ENCODE results near the gene SIPA1L3. TPM values are rescaled to one million over a fixed set of nuclear protein-coding genes. Genes with fewer than 3 reads are reported as not detected.

The SIPA1L3 gene
- total and polyA plus RNA-seq, 2 of the 13 experiments (the other 11 are each of a cell fraction or from before 2014, with no cell fraction given): 5.5 to 7.7 TPM

- FAIRE-seq (no peak), ATAC-seq (no peak), DNase-seq (ENCODE audit: low spot score) (no peak)
- 94% methylated on average over 24 of the region's 24 CpGs for WGBS (ENCODE audit: low lambda C conversion rate)
- Histone ChIP-seq H3K4me1 (ENCODE audit: insufficient read depth, low read length) (no peaks in the 10 kb centered on the region), H3K27me3 (ENCODE audit: control insufficient read depth in 1 of 2, insufficient read depth in 2 of 2, low read length in 2 of 2) (no peaks in the 10 kb centered on the region), H4K20me1 (ENCODE audit: insufficient read depth, low read length) (no peaks in the 10 kb centered on the region), H3K79me2 (ENCODE audit: insufficient read depth, low read length) (no peaks in the 10 kb centered on the region), H3K27ac (ENCODE audit: extremely low read length, insufficient read depth, low read length) (no peak overlapping the region), H3K4me2 (ENCODE audit: low read depth, low read length) (no peak overlapping the region), H2AFZ (ENCODE audit: low read length) (no peak overlapping the region), H3K36me3 (replicated peaks in 1 of 2; ENCODE audit: control insufficient read depth in 1 of 2, insufficient read depth in 2 of 2, low read length in 2 of 2) (peaks cover 1 to 21% of the 10 kb centered on the region in 2 experiments; a peak in 3 of 5 replicates), H3K9ac (ENCODE audit: insufficient read depth, low read depth, low read length) (no peak overlapping the region), H3K9me3 (ENCODE audit: low read length) (no peaks in the 10 kb centered on the region), H3K4me3 (replicated peaks in 1 of 3; ENCODE audit: insufficient read depth in 1 of 3, low read depth in 2 of 3, low read length in 3 of 3) (no peak overlapping the region)
- no TSS peak for BruUV-seq (replicated peaks)
- no peak for TF ChIP-seq DRAP1 (CRISPR knock-in tag; IDR thresholded peaks at IDR 0.05)
- TF ChIP-seq SMYD3 (CRISPR knock-in tag; IDR thresholded peaks at IDR 0.05): no peak
- no peak for TF ChIP-seq ZNF549 (CRISPR knock-in tag; IDR thresholded peaks at IDR 0.05)
- no peak for TF ChIP-seq MBD4 (IDR thresholded peaks at IDR 0.05; ENCODE audit: borderline replicate concordance, low read length)
- no peak for TF ChIP-seq XBP1 (CRISPR knock-in tag; IDR thresholded peaks at IDR 0.05)
- no peak for TF ChIP-seq HBP1 (CRISPR knock-in tag; IDR thresholded peaks at IDR 0.05; ENCODE audit: low read depth)
- intact Hi-C loops (cut with micrococcal nuclease; ENCODE audit: unreplicated experiment) (no loop called here), in situ Hi-C loops (cut with HindIII; ENCODE audit: extremely low pct_ligation_motif_present, low pct_unique_long_range_greater_than_20kb) (no loop called here)
- CTCF ChIA-PET (ENCODE audit: low intra/inter-chr PET ratio, low total read pairs): no interaction called here
- POLR2A ChIA-PET: no interaction called here
These were observed 215.5 kb downstream of the SIPA1L3 start for GRCh38 chr19:38122402-38123093.

GRCh38 chr19:38125238-38125637 lies 218.2 kb downstream of the SIPA1L3 start:
- POLR2A ChIA-PET: no interaction called here
- CTCF ChIA-PET (ENCODE audit: low intra/inter-chr PET ratio, low total read pairs): no interaction called here
- no peak overlapping the region for H3K4me3 ChIP-seq (replicated peaks in 1 of 3; ENCODE audit: insufficient read depth in 1 of 3, low read depth in 2 of 3, low read length in 3 of 3)
- BruUV-seq (replicated peaks): no TSS peak
- H3K4me1 ChIP-seq (ENCODE audit: insufficient read depth, low read length): no peaks in the 10 kb centered on the region
- ATAC-seq (no peak), FAIRE-seq (no peak), DNase-seq (ENCODE audit: low spot score) (no peak)
- H3K79me2 ChIP-seq (ENCODE audit: insufficient read depth, low read length): no peaks in the 10 kb centered on the region
- 98% methylated on average over 8 of the region's 9 CpGs for WGBS (ENCODE audit: low lambda C conversion rate)
- H2AFZ ChIP-seq (ENCODE audit: low read length): no peak overlapping the region
- peaks cover 0 to 11% of the 10 kb centered on the region in 2 experiments; a peak in 2 of 5 replicates for H3K36me3 ChIP-seq (replicated peaks in 1 of 2; ENCODE audit: control insufficient read depth in 1 of 2, insufficient read depth in 2 of 2, low read length in 2 of 2)
- intact Hi-C loops (cut with micrococcal nuclease; ENCODE audit: unreplicated experiment): no loop called here
- H4K20me1 ChIP-seq (ENCODE audit: insufficient read depth, low read length): no peaks in the 10 kb centered on the region
- in situ Hi-C loops (cut with HindIII; ENCODE audit: extremely low pct_ligation_motif_present, low pct_unique_long_range_greater_than_20kb): no loop called here
- H3K27ac ChIP-seq (ENCODE audit: extremely low read length, insufficient read depth, low read length): no peak overlapping the region
- no peaks in the 10 kb centered on the region for H3K9me3 ChIP-seq (ENCODE audit: low read length)
- no peak overlapping the region for H3K9ac ChIP-seq (ENCODE audit: insufficient read depth, low read depth, low read length)
- no peaks in the 10 kb centered on the region for H3K27me3 ChIP-seq (ENCODE audit: control insufficient read depth in 1 of 2, insufficient read depth in 2 of 2, low read length in 2 of 2)
- no peak overlapping the region for H3K4me2 ChIP-seq (ENCODE audit: low read depth, low read length)
- TF ChIP-seq CSRNP1 (CRISPR knock-in tag; IDR thresholded peaks at IDR 0.05) (no peak), ZFP62 (CRISPR knock-in tag; IDR thresholded peaks at IDR 0.05) (no peak), SAFB2 (CRISPR knock-in tag; IDR thresholded peaks at IDR 0.05; ENCODE audit: borderline replicate concordance, low read depth) (no peak), ZNF18 (CRISPR knock-in tag; IDR thresholded peaks at IDR 0.05; ENCODE audit: insufficient replicate concordance) (no peak), ZNF570 (CRISPR knock-in tag; IDR thresholded peaks at IDR 0.05; ENCODE audit: borderline replicate concordance) (no peak), ZNF501 (CRISPR knock-in tag; IDR thresholded peaks at IDR 0.05) (no peak)
